A172 (cell line): ENCODE results near the gene IRF2BP2. TPM values are rescaled to one million over a fixed set of nuclear protein-coding genes. Genes with fewer than 3 reads are reported as not detected.
"Not testable (repeated sequence)": the region's sequence is repeated elsewhere in the genome, so short reads cannot be mapped to it uniquely, and the experiment has no call there.

Experiments used
- DNase-seq: peaks from one replicate; pipeline ENCODE4 v3.0.0-alpha.2; 2015; ENCODE audit warnings: low spot score
- total RNA-seq: library from RNA; depleted of rRNA; stranded (reverse); fragments of >200 nt; shearing (Covaris generic); gene quantifications from 2 replicates; pipeline ENCODE4 v1.2.3, GENCODE V29; 2014; rRNA removed

The IRF2BP2 gene
- 50.8 and 51.3 TPM in 2 replicates for total RNA-seq

DNA sequence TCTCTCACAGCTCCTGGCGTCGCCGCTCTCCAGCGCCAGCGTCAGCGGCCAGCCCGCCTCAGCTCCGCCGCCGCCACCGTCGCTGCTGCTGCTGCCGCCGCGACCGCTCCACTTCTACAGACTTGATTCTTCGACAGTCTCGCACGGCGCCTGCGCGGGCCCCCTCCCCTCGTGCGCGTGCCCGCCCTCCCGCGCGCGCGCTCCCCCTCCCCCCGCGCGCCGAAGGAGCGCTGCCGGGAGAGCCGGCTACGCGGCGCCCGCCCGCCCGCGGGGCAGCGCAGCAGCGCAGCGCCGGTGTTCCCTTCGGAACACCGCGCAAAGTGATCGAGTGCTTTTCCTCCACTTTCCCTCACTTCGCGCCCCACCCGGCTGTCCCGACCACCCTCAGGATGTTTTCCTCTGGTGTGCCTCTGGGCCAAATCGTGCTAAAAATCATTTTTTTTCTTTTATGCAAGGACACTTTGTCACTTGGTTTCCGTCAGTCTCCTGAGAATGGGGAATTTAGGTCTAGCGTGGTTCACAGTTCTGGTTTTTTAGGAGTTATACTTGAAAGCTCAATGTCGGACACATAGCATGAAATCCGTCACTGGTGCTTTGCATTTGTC is at the start of gene IRF2BP2:
IRF2BP2 (minus strand) TSS at position 118 of the 605 bp plus-strand sequence. CDS start 684 bp downstream, outside the sequence.
- peak; percentile 79 for DNase-seq

DNA sequence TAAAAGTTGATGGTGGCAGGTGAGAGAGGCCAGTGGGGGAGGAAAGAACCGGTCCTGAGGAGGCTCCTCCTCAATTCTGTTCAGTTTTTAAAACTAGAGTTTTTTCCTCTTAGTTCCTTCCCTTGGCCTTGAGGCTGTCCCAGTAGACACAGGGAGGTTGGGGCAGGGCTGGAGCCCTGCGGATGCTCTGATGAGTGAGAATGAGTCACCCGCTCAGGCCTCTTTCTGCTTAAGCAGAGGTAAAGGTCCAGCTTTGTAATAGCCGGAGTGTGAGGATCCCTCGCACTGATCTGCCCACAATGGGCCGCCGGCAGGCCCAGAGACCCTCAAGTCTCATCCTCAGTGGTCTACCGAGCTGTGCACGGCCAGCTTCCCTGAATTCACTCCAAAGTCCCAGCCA is 49.6 kb upstream of the IRF2BP2 start:
- peak; percentile 98 for DNase-seq

GRCh38 chr1:234658138-234658537 is 48.2 kb upstream of the IRF2BP2 start:
- peak; percentile 79 for DNase-seq

GRCh38 chr1:234656944-234657654 is 47.1 kb upstream of the IRF2BP2 start:
- DNase-seq: peak; percentile 100

DNA sequence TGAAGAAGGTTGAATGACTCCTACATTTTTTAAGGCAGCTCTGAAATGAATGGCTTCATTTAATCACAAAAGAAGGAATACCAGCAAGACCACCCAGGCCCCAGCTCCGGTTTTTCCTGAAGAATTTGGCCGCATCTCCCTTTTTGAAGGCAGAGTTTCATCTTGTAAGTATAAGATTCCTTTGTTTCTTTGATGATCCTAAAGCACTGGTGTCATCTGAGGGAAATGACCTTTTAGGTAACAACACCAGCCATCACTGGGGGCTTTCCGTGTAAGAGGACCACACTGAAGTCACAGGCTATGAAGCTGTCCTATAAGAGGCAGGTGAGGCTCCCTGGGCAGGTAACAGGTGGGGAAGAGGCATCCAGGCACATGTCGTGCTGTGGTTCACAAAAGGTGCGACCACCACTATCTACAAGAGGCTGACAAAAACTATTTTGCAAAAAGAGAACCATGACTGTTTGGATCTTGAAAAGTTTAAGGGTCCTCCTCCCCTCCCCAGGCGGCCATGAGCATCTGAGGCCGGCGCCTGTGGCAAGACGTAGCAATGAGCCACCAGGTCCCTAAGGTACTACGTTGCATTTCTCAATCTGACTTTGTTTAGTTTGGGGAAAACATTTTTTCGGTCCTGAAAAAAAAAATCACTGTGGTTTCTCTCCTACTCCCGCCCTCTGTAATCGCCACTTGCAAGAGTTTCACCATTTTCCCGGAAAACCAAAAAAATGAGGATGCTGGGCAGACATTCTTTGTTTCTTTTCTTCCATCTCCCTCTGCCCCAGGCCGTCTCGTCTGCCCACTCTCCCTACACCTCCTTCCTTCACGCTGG is 46.3 kb upstream of the IRF2BP2 start:
- DNase-seq: no peak

GRCh38 chr1:234655328-234656069 is 45.5 kb upstream of the IRF2BP2 start:
- no peak for DNase-seq

GRCh38 chr1:234654002-234654733 is 44.2 kb upstream of the IRF2BP2 start:
- no peak for DNase-seq

DNA sequence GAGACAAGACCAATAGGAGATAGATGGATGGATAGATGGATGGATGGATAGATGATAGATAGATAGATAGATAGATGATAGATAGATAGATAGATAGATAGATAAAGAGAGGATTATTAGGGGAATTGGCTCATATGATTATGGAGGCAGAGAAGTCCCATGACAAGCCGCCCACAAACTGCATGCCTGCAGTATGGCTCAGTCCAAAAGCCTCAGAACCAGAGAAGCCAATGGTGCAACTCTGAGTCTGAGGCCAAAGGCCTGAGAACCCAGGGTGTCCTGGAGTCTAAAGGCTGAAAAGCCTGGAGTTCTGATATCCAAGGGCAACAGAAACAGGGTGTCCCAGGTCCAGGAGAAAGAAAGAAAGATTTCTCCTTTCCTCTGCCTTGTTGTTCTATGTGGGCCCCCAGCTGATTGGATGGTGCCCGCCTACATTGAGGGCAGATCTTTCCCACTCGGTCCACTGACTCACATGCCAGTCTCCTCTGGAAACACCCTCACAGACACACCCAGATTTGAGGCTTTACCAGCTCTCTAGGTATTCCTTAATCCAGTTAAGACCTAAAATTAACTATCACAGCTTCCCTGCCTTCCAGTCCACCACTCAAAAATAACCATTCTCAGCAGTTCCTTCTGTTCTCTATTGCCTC is 39.6 kb upstream of the IRF2BP2 start:
- DNase-seq: no peak

GRCh38 chr1:234647758-234648157 is 37.8 kb upstream of the IRF2BP2 start:
- DNase-seq: no peak

GRCh38 chr1:234647245-234647644 is 37.3 kb upstream of the IRF2BP2 start:
- no peak for DNase-seq

DNA sequence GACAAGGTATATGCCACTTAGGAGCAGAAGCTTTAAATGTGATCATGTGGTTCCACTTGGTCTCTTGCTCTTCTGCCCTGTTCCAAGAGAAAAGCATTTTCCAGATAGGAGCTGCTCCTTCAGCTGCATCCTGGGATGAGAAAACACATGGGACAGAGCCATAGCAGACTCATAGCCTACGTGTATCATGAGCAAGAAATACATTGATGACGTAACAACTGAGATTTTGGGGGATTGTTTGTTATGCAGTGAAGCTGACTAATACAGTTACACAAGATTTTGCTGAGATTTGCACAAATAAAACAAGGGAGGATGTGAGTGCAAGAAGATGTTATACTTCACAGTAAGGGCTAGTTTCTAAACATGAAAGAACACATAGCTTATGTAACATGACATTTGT is 36.0 kb upstream of the IRF2BP2 start:
- DNase-seq: no peak

DNA sequence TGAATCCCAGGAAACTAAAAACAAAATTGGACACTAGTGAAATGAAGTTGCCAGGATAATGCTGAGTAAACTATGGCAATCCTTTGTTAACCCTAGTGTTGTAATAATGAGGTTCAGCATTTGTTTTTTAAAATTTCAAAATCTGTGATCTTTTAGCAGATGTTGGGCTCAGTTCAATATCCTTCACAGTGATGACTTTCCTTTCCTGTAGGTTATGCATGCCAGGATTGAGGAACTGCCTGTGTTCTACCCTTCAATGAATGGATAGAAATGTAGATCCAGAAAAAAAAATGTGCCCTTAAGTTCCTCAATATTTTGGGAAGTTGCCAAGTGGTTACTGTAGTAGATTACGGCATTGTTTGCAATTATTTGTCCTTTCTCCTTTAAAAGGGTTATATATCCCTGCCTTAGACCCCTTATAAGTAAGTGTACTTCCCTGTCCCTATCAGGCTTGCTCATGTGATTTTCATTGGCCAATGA is 35.5 kb upstream of the IRF2BP2 start:
- no peak for DNase-seq

DNA sequence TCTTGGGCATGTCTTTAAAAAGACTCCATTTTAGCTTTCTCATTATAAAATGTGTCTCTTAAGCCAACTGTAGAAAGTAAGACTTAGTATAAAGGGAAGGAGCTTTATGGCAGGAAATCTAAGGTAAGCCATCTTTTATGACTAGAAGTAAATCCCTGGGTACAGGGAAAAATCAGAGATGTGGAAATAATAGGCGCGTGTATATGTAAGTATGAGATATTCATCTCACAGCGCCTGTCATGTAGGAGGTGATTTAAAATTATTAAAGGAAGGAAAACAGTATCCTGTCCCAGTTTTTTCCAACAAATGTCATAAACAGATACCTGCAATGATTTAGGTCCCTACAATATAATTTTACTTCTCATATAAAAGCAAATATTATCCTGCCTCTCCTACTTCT is 35.0 kb upstream of the IRF2BP2 start:
- DNase-seq: no peak

DNA sequence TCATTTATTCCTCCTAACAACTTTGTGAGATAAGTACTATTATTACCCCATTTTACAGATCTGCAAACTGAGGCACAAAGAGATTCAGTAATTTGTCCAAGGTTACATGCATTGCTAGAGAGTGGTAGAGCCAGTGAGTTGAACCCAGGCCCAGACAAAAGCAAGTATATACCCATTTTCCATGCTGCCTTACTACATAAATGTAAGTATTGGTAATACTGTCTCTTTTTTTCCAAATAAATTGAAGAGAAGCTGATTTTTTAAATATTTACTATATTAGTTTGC is 33.8 kb upstream of the IRF2BP2 start:
- DNase-seq: no peak

GRCh38 chr1:234643111-234643849 is 33.3 kb upstream of the IRF2BP2 start:
- no peak for DNase-seq

GRCh38 chr1:234642428-234642827 is 32.5 kb upstream of the IRF2BP2 start:
- no peak for DNase-seq

DNA sequence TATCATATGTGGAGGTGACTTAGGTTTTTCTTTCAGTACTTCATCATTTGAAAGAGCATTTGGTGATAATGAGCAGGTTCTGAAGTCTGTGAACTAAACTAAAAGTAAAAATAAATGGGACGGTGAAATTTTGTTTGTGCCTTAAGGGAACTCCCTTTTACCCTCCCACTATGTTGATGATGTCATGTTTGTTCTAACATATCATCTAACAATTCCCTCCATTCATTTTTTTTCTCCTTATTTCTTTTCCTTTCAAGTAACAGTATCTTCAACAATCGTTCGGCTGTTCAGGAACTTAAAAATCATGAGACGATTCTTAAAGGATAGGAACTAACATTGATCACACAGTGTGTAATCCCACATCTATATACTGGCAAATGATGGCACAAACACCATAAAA is 30.0 kb upstream of the IRF2BP2 start:
- DNase-seq: no peak

DNA sequence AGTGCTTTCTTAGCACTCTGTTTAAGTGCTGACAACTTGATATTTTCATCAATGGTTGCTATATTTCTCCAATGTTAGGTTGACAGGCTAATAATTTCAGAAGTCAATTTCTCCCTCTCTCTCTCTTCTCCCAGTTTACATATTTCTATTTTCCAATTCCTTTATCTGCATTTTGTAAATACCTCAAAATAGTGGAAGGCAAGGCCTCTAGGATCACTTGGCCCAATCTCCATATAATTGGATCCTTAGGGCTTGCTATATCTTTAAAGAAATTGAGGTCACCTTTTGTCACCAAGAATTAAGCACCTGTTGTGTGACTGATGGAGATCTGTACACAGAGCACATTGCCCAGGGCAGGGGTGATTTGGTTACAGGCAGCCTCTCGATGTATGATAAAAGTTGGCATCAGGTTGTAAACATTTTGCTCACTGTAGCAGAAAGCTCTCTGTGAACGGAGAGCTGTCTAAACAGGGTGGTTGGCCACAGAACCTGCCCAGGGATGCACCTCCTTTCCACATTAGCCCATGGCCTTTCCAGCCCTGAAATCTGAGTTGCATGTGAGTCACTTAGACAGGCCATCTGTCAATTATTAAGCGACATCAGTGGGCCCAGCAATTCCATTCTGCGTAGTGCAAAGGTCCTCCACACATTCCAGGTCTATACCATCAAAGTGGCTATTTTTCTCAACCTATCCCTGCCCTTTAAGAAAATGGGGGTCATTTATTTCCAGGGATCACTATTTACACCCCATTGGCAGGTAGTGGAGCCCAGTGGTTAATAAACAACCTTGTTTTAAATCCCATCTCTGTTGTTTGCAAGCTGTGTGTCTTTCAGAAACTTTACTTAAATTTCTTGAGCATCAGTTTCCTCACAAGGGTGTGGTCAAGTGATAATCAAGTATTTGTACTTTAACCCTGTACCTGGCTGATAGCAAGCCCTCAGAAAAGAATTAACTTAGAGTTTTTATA is 29.1 kb upstream of the IRF2BP2 start:
- no peak for DNase-seq

DNA sequence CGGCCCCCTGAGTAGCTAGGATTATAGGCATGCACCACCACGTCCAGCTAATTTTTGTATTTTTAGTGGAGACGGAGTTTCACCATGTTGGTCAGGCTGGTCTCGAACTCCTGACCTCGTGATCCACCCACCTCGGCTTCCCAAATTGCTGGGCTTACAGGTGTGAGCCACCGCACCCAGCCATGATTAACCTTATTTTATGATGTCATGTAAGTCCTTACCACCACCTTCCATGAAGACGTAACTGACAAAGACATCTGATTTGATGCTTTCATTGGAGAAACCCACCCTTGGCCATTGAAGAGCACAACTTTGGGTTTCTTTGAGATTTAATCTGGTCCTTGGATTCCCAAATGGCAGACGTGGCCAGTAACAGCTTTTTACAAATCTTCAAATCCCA is 24.9 kb upstream of the IRF2BP2 start:
- DNase-seq: not testable (repeated sequence)
